NCI-H510A (cell line): Measurements from ENCODE around the gene AHNAK.

Experiments
- DNase-seq: peaks from one replicate; lab custom pipeline; 2025; lab: John Stamatoyannopoulos, UW

AHNAK gene

DNA sequence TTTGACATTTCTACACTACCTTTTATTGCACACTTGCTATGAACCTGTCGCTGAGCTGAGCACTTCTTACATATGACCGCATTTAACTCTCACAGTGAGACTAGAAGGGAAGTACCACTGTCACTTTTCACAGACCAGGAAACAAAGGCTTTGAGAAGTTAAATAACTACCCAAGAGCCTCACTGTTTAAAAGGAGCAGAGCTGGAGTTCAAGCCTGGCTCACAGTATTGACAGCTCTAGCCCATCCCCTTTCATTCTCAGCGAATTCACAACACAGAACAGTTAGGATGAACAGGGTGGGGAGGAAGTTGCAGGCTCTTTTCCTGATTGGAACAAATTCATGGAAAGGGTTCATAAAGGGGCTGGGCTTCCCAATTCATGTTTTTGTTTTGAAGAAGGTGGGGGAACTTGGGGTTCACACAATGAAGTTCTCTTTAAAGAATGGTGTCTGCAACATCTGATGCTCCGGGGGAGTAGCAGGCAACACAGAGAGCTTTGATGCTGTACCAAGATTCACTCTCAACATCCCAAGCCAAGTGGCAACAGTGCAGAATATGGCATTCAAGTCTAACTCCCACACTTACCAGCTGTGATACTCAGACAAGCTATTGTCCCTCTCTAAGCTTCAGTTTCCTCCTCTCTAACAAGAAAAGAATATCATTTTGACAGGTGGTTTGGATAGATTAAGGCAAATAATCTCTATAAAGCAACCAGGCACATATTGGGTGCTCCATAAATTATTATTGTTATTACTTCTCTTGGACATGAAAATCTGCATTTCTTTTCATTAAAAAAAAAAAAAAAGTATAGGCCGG, 110.6 kb downstream of the AHNAK start:
- no peak for DNase-seq

DNA sequence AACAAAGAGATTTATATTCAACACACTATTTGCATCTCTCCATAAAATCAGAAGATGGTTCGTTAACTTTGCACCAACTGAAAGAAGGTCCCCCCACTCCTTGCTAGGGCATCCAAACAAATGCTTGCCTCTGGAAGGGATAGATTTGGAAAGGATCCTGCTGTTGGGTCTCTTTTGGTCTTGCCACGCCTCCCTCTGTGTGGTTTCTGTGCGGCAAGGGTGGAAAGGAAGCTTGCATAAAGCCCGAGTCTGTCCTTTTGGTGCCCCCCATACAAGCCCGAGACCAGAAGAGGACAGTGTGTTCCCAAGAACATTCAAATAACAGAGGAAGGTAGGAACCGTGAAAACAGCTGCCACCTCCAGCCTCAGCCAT, 112.7 kb downstream of the AHNAK start:
- no peak for DNase-seq

DNA sequence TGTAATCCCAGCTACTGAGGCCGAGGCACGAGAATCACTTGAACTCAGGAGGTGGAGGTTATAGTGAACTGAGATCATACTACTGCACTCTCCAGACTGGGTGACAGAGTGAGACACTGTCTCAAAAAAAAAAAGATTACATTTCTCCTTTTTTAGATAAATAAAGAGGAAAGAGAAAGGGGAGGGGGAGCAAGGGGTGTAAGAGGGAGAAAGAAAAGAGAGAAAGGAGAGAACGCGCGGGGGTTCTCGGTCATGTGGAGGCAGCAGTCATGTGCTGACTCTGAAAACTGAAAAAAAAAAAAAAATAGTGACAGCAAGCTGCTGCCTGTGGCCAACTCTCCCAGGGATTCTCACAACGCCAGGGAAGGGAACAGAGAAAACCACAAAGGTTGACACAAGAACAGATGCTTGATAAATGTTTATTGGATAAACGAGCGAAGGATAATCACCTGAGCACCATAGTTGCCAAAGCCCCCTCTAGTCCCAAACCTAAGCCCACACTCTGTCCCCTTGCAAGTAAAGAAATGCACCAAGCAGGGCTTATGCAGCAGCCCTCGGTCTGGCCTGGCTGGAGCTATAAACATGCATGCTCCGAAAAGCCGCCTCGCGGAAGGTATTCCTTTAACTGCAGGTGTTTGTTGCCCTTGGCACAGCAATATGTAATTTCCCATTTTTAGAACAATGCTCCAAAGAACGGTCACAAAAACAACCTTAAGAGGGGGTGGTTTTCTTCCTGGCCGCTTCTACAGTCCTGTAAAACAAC, 113.3 kb downstream of the AHNAK start:
- DNase-seq = no peak

DNA sequence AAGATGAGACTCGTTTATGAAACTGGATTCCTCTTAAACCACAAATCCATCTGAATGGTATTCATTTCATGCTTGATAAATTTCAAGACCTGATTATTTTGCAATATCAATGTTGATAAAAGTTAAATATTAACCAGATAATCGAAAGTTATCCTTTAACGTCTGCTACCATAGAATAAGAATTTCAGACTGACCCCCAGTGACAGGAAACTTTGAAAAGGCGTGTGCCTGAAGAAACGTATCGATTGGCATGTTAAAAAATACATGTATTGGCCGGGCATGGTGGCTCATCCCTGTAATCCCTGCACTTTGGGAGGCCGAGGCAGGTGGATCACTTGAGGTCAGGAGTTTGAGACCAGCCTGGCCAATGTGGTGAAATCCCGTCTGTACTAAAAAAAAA, 113.9 kb downstream of the AHNAK start:
- DNase-seq = no peak

DNA sequence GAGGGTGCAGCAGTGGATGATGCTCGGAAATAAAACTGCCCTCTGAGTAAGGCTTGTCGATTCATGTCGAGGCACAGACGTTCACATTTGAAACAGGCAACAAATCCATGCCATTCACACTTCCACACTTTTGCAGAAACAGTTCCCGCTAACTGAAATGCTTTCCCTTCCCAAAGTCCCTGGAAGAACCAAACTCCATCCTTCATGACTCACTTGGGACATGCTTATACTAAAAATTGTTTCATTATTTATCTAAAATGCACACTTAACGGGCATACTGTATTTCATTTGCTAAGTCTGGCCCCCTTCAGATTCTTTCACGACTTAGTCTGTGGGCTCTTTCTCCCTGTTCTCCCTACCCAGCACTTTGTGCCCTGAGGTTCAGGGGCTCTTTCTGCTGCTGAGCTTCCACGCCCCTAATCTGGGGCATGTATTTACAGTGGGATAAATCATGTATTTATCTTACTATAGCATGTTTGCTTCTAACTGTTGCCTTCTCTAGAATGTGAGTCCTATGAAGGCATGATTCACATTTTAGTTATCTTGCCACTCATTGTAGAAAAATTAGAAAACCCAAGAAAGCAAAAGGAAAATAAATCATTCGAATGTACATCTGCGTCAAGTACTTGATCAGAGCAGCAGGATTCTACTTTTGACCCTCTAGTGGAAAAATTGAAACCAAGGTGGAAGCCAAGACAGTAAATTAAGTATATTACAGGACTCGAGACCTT, 115.3 kb downstream of the AHNAK start:
- DNase-seq = no peak

DNA sequence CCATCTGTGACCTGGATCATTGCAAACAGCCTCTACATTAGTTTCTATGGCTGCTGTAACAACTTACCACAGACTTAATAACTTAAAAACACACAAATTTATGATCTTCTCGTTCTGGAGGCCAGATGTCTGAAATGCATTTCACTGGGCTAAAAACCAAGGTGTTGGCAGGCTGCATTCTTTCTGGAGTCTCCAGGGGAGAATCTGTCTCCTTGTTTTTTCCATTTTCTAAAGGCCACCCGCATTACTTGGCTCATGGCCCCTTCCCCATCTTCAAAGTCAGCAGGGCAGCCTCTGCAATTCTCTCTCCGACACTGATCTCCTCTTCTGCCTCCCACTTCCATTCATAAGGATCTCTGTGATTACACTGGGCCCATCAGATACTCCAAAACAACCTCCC, 116.2 kb downstream of the AHNAK start:
- DNase-seq = no peak

DNA sequence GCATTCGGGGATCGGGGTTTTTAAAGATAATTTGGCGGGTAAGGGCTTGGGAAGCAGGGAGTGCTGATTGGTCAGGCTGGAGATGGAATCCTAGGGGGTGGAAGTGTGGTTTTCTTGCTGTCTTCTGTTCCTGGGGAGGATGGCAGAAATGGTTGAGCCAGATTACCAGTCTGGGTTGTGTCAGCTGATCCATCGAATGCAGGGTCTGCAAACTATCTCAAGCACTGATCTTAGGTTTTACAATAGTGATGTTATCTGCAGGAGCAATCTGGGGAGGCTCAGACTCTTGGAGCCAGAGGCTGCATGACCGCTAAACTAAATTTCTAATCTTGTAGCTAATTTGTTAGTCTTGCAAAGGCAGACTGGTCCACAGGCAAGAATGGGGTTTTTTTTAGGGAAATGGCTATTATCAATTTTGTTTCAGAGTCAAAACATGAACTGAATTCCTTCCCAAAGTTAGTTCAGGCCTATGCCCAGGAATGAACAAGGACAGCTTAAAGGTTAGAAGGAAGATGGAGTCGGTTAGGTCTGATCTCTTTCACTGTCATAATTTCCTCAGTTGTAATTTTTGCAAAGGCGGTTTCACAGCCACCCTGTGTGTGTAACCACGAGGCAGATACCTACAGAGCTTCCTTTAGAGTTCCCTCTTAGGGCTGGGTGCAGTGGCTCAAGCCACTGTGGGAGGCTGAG, 117.6 kb downstream of the AHNAK start:
- DNase-seq = no peak

DNA sequence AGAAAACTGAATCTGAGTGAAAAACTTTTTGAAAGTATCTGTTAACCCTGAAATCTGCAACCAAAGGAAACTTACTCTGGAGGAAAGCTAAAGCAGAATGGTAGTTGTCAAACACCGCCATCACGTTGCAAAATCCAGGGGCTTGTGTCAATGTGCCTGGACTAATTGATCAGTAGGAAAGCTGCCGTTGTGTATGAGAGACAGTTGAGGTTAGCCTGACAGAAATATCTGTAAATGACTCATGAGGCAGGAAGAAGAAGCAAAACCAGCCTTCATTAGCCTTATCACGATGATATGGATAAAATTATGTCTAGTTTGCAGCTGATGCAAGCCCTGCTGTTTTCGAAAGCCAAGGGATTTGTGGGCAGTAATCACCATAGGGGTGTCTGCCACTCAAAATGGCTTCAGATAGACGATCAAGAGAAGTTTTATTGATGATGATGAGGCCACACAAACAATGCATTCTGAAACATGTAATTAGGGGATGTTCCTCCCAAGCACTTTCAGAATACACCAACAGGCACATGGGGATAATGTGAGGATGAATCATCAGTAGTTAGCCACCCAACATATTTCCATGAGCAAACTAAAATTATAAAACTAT, 118.9 kb downstream of the AHNAK start:
- no peak for DNase-seq

DNA sequence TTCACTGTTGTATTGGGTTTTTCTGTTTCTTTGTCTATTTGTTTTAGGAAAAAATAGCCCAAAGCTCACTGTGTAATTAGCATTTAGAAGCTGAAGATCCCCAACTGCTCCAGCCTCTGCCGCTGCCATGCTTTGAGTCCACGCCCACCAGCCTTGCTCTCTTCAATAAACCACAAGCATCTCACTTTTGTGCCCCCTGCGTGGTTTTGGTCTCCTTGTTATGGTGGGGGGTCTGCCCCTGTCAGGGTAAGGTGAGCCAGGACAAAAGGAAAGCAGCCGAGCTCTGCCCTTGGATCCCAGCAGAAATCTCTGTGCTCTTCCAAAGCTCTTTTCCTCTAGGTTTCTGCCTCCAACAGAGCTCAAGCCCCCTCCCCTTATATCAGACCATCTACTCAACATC, 123.6 kb downstream of the AHNAK start:
- DNase-seq = no peak

DNA sequence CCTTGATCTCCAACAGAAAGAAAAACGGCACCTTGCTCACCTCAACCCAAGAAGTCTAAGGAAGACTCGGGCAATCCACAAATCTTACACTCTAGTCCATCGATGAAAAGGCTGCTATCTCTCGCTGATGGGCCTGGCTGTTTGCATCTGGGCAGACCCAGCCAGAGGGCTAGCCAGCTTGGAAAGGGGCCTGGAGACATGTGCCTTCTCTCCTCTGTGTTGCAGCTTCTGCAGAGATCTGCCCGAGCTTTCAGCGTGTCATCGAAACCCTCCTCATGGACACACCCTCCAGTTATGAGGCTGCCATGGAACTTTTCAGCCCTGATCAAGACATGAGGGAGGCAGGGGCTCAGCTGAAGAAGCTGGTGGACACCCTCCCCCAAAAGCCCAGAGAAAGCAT, 124.6 kb downstream of the AHNAK start:
- no peak for DNase-seq

DNA sequence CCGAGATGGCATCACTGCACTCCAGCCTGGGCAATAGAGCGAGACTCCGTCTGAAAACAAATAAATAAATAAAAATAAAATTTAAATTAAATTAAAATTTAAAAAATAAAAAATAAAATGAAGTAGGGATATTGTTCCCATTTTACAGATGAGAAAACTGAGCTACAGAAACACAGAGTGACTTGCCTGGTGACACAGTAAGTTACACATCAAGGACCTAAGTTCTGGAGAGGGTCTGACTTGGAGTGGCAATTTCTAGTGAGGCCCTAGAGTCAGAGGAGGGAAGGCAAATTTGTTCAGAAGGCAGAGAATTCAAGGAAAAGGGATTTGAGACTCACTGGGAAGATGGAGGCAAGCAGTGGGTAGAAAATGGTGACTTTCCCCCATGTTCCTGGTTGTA, 125.7 kb downstream of the AHNAK start:
- no peak for DNase-seq

DNA sequence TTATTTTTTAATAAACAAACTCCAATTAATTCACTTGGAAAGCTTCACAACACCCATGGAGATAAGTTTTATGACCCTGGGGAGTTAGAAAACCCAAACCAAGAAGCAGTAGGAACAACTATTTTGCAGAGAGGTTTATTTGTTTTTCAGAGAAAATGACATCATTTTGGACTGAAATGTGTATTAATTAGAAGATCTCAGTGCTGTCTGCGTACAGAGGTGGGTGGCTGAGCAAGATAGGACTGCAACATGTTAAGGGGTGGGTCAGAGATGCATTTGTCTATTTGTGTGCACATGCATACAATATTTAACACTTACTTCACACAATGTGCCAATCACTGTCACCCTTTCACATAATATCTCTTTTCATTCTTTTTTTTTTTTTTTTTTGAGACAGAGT, 126.7 kb downstream of the AHNAK start:
- no peak for DNase-seq

DNA sequence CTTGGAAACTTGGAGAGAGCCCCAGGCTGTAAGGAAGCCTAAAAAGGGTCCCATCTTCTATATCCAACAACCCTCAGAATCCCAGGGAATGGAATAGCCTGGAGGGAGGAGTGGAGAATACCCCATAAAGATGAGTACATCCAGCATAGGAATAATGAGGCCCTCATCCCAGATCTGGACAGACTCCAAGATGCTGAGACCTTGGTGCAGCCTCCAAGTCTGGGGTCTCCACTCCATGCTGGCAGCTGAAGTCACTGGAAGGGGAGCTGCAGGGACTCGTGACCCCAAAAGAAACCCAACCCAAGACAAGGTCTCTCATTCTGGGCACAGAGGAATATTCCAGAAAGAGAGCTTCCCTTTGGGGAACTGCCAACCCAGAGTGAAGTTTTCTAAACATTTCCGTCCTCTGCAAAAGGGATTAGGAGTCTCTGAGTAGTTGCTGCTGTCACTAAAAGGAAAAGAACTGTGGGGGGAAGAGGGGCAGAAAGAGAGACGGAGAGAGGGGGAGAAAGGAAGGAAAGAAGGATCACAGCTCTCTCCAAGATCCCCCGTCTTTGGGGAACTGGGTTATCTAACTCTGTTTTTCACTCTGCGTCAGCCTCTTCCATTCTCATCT, 127.2 kb downstream of the AHNAK start:
- DNase-seq = no peak

DNA sequence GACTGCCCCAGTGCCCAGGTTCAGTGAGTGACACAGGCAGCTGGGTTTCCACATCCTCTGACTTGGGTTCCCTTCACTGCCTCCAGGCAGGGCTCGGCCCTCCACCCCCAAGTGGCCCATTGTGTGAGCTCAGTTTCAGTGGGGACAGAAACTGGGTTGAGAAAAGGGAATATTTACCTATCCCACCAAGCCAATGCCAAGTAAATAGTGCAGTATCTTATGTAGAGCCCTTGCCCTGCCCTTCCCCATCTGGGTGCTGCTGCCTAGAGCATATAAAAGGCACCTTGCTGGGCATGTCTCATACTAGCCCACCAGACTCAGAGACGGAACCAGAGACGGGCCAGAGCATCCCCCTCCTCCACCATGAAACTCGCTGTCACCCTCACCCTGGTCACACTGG, 127.9 kb downstream of the AHNAK start, which contains the start of gene SCGB1A1:
SCGB1A1 (plus strand) TSS at position 301 of the 400 bp plus-strand sequence; CDS start at position 364, 63 bp downstream.
- DNase-seq = no peak

DNA sequence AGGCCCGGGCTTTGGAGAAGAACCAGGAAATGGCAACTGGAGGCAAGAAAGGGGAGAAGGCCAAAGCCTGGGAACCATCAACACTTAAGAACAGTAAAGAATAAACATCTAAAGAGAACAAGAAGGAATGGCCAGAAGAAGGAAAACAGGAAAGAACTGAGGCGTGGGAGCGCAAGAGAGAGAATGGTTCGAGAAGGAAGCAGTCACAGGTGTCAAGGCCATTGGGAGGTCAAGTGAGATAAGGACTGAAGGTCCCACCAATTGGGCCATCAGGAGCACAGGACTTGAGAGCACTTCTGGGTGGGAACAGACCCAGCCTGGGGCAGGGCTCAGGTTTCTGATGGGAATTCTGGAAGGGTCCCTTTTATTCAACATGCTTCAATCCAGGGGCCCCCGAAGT, 128.5 kb downstream of the AHNAK start:
- no peak for DNase-seq

DNA sequence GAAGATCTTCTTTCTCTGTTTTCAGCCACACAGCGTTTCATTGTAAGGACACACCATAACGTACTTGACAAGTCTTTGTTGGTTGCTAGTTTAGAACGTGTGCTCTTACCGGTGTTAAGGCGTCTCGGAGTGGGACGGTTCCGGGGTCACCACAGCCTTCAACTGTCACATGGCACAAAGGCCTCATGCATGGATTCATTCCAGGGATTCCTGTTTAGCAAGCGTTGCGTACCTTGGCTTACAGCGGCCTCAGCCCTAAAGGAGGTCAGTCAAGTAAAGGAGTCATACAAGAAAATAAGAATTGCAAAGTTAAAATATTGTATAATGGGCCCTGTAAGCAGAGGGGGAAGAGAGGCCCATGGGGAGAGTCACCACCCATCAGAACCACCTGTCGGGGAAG, 130.0 kb downstream of the AHNAK start:
- no peak for DNase-seq

DNA sequence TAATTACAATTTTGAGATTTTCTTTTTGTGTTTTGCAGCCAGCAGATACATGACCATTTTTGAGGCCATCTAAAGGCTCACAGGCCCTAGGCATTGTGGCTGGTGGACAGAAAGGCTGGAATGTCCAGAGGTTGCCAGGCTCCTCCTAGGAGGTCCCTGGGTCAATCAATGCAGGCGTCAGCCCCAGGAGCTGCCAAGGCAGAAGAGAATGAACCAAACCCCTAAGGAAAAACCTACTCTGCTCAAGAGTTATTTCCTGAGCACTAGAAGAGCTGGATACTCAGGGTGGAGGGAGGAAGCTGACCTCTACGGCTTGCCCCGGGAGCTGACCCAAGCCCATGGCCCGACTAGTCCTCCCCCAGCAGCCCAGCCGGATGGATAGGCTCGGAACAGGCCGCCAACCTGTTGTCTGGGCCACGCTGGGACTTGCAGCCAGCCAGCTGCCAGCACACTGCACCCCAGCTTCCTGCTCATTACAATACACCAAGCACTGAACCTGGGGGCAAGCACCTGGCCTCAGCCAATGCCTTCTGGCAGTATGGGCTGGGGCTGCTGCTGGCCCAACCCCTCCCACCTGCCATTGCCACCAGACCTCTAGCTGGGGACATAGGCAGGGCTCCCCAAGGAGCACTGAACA, 133.4 kb downstream of the AHNAK start:
- DNase-seq = no peak

DNA sequence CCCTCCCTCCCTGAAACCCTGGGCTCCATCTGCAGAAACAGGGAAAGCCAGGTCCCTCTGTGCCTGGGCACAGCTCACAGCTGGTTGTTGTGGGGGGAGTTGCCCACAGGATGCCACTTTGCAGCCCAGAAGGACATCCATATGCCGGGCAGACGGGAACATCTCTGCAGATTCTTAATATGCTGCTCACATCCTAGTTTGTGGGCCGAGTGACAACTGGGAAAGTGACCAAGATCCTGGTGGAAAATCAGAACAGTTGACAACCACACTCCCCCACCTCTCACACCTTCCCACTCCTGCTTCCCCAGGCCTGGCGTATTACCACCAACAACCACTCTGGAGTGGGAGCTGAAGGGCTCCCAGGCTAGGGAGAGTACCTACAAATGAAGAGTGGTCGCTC, 135.1 kb downstream of the AHNAK start:
- DNase-seq = no peak

DNA sequence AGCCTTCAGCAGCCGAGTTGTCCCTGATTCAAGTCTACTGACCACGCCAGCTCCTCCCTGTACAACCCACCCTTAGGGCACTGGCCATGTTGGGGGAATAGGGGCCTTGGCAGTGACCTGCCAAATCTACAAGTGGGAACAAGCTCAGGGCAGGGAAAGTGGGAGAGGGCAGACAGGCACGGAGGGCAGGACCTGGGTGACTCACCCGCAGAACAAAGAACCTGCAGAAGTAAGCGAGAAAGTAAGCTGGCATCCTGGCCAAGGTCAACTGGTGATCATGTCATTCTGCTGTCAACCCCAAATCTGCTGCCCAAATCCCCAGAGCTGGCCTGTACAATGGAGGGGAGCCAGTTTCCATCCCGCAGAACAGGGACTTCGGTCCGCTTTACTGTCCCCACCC, 135.6 kb downstream of the AHNAK start:
- DNase-seq = no peak

DNA sequence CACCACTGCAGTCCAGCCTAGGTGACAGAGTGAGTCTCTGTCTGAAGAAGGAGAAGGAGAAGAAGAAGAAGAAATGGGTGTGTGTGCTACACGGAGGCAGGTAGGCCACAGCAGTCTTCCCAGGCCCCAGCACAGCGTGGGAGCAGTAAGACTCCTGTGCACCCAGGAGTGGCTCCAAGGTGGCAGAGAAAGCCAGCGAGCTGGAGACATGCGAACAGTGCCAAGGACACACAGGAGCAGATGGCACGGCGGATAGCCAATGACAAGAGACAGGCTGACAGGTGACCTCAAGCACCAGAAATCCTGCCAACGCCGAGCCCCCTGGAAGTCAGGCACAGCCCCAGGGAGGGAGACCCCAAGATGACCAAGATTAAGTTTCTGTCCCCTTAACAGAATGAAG, 136.8 kb downstream of the AHNAK start:
- DNase-seq = no peak

DNA sequence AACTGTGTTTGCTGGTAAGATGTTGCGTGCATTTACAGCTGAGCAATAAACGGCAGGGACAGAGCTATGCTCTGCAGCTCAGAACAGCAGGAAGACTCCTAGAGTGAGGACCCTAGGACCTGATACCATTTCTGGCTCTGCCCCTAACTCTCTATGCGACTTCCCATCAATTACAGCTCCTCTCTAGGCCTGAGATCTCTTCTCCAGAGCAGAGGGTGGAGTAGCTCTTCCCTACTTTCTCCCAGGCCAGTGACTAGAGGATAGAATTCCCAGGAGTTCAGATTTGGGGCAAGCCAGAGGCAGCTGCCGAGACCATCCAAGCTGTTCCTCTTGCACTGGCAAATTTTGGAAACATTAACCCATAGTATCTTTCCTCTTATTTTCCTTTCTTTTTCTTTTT, 140.6 kb downstream of the AHNAK start:
- no peak for DNase-seq
